Natural killer cell (primary cell): ENCODE results near the gene HCRTR1. TPM values are rescaled to one million over a fixed set of nuclear protein-coding genes. Genes with fewer than 3 reads are reported as not detected.
A peak's percentile ranks its signal among the peaks of the same experiment; 100 is the strongest.

Experiments
- ATAC-seq, 3 donors: fragments of 150-1000 bp in 2 of 3; fragments of 200-7000 bp in 1 of 3; cut with Tn5 transposase; 1 replicate in 1 of 3; 2 replicates in 2 of 3; pipeline ENCODE4 v1.10.0; 2021; ENCODE audit warnings: mild to moderate bottlenecking in 2 of 3, moderate library complexity in 2 of 3
- DNase-seq, 2 donors: peaks; one replicate each; pipeline versions ENCODE4 v3.0.0 to v3.0.0-alpha.2; 2013 to 2021; ENCODE audit warnings: mixed read lengths in 1 of 2
- H3K27ac ChIP-seq: one replicate; pipeline ENCODE4 v1.5.1; 2013; ENCODE audit warnings: mild to moderate bottlenecking, low read length
- H3K27me3 ChIP-seq: one replicate; pipeline ENCODE4 v1.6.1; 2013; ENCODE audit warnings: low read length; ENCODE audit not compliant: control insufficient read depth, insufficient read depth
- H3K36me3 ChIP-seq: one replicate; pipeline ENCODE4 v1.6.1; 2013; ENCODE audit warnings: low read length; ENCODE audit not compliant: control insufficient read depth, insufficient read depth
- H3K4me1 ChIP-seq: one replicate; pipeline ENCODE4 v1.6.1; 2013; ENCODE audit warnings: low read length; ENCODE audit not compliant: control insufficient read depth, insufficient read depth
- H3K4me3 ChIP-seq: one replicate; pipeline ENCODE4 v1.5.1; 2013; ENCODE audit warnings: low read length
- H3K9me3 ChIP-seq: one replicate; pipeline ENCODE4 v1.6.1; 2013; ENCODE audit warnings: low read length; ENCODE audit not compliant: control insufficient read depth, insufficient read depth
- H3K27ac Mint-ChIP-seq, 2 donors: one replicate each; pipeline ENCODE4 v1.8.0; 2022; ENCODE audit warnings: mild to moderate bottlenecking in 2 of 2, mixed read lengths in 2 of 2, moderate library complexity in 1 of 2
- H3K27me3 Mint-ChIP-seq, 2 donors: one replicate each; pipeline ENCODE4 v1.8.0; 2022; ENCODE audit warnings: low read depth in 2 of 2, mixed read lengths in 2 of 2
- H3K36me3 Mint-ChIP-seq: one replicate; pipeline ENCODE4 v1.8.0; 2022; ENCODE audit warnings: mixed read lengths
- H3K4me1 Mint-ChIP-seq, 2 donors: one replicate each; pipeline ENCODE4 v1.8.0; 2022; ENCODE audit warnings: mixed read lengths in 2 of 2
- H3K4me3 Mint-ChIP-seq: one replicate; pipeline ENCODE4 v1.8.0; 2022; ENCODE audit warnings: mild to moderate bottlenecking, moderate library complexity, mixed read lengths
- H3K9me3 Mint-ChIP-seq, 2 donors: one replicate each; pipeline ENCODE4 v1.8.0; 2022; ENCODE audit warnings: mixed read lengths in 2 of 2
- CTCF ChIP-seq: fragments of 200-600 bp; IDR thresholded peaks from one replicate; pipeline ENCODE4 v1.8.0; 2022; ENCODE audit warnings: antibody characterized with exemption
- WGBS: methylation state at CpG from one replicate; pipeline ENCODE4 v1.1.7; 2013; ENCODE audit warnings: missing lambda C conversion rate; ENCODE audit not compliant: insufficient coverage; 5-methylcytosine and 5-hydroxymethylcytosine counted together
- intact Hi-C: fragments of 100-400 bp; cut with micrococcal nuclease; formaldehyde crosslinking; loops from one replicate; pipeline ENCODE4 v1.14.2; 2022
- total RNA-seq, 4 donors: library from RNA; stranded (reverse); fragments of 120-200 nt in 1 of 4; gene quantifications; one replicate each; pipeline versions ENCODE4 v1.2.3 to v1.2.4, GENCODE V29; 2013 to 2022

The HCRTR1 gene
- total RNA-seq, 3 donors from 2014 or later (not counting 1 experiment from before 2014, with no cell fraction given) = not detected

- H3K4me3 ChIP-seq = no peak overlapping the region
- peak in 1 of 2 donors; percentile 10 for DNase-seq
- 76% methylated on average over 4 of the region's 4 CpGs for WGBS
Observed at GRCh38 chr1:31605908-31606427, 11.5 kb upstream of the HCRTR1 start.

GRCh38 chr1:31607360-31607759 lies 10.1 kb upstream of the HCRTR1 start:
- Histone ChIP-seq H3K4me3 (no peak overlapping the region), H3K27me3 (no peaks in the 10 kb centered on the region), H3K36me3 (no peaks in the 10 kb centered on the region), H3K4me1 (no peaks in the 10 kb centered on the region), H3K27ac (no peak overlapping the region), H3K9me3 (no peaks in the 10 kb centered on the region)
- DNase-seq = no peak
- no peak for ATAC-seq
- TF ChIP-seq CTCF = no peak
- Mint-ChIP-seq H3K27me3 (peaks cover 0 to 11% of the 10 kb centered on the region in 2 donors), H3K36me3 (no peaks in the 10 kb centered on the region), H3K27ac (no peak overlapping the region), H3K4me3 (no peak overlapping the region), H3K9me3 (no peaks in the 10 kb centered on the region), H3K4me1 (no peaks in the 10 kb centered on the region)
- intact Hi-C loops = no loop called here
- WGBS = 97% methylated on average over 2 of the region's 5 CpGs

More at GRCh38 chr1:31605908-31606427, 11.5 kb upstream of the HCRTR1 start:
- intact Hi-C loops = no loop called here
- H3K36me3 ChIP-seq = no peaks in the 10 kb centered on the region
- no peak for TF ChIP-seq CTCF
- H3K27ac ChIP-seq = no peak overlapping the region
- no peaks in the 10 kb centered on the region for H3K9me3 ChIP-seq
- Mint-ChIP-seq H3K27ac (no peak overlapping the region), H3K4me1 (no peaks in the 10 kb centered on the region), H3K4me3 (no peak overlapping the region), H3K36me3 (no peaks in the 10 kb centered on the region), H3K27me3 (peaks cover 0 to 11% of the 10 kb centered on the region in 2 donors), H3K9me3 (no peaks in the 10 kb centered on the region)
- H3K27me3 ChIP-seq = no peaks in the 10 kb centered on the region
- no peaks in the 10 kb centered on the region for H3K4me1 ChIP-seq
- ATAC-seq = peak; percentile 18 to 52 (median 48)

- no peak for TF ChIP-seq CTCF
- ATAC-seq = no peak
- WGBS = 9% methylated on average over 1 of the region's 1 CpG
- no peak for DNase-seq
- no peaks in the 10 kb centered on the region for H3K4me1 Mint-ChIP-seq
- Histone ChIP-seq H3K4me3 (no peak overlapping the region), H3K36me3 (no peaks in the 10 kb centered on the region), H3K27me3 (no peaks in the 10 kb centered on the region), H3K4me1 (no peaks in the 10 kb centered on the region), H3K9me3 (no peaks in the 10 kb centered on the region), H3K27ac (no peak overlapping the region)
- H3K4me3 Mint-ChIP-seq = no peak overlapping the region
- no peak overlapping the region for H3K27ac Mint-ChIP-seq
- peaks cover 0 to 7% of the 10 kb centered on the region in 2 donors for H3K27me3 Mint-ChIP-seq
- H3K9me3 Mint-ChIP-seq = no peaks in the 10 kb centered on the region
- intact Hi-C loops = no loop called here
- H3K36me3 Mint-ChIP-seq = no peaks in the 10 kb centered on the region
Observed at GRCh38 chr1:31609514-31610118, 7.9 kb upstream of the HCRTR1 start.
